Measurements from ENCODE around the gene CYB5B.

GRCh38 chr16:69393898-69394849 is 30.2 kb upstream of the CYB5B start:
- TF ChIP-seq, protein P1, sequence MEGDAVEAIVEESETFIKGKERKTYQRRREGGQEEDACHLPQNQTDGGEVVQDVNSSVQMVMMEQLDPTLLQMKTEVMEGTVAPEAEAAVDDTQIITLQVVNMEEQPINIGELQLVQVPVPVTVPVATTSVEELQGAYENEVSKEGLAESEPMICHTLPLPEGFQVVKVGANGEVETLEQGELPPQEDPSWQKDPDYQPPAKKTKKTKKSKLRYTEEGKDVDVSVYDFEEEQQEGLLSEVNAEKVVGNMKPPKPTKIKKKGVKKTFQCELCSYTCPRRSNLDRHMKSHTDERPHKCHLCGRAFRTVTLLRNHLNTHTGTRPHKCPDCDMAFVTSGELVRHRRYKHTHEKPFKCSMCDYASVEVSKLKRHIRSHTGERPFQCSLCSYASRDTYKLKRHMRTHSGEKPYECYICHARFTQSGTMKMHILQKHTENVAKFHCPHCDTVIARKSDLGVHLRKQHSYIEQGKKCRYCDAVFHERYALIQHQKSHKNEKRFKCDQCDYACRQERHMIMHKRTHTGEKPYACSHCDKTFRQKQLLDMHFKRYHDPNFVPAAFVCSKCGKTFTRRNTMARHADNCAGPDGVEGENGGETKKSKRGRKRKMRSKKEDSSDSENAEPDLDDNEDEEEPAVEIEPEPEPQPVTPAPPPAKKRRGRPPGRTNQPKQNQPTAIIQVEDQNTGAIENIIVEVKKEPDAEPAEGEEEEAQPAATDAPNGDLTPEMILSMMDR (IDR thresholded peaks at IDR 0.05; ENCODE audit: low read length): no peak
- TF ChIP-seq EZH2 (optimal IDR thresholded peaks at IDR 0.05; ENCODE audit: low read depth, low read length): no peak
- TF ChIP-seq EZH2phosphoT487 (IDR thresholded peaks at IDR 0.05; ENCODE audit: low read length): no peak
